Measurements from ENCODE around the gene NLRC3.

The NLRC3 gene

DNA sequence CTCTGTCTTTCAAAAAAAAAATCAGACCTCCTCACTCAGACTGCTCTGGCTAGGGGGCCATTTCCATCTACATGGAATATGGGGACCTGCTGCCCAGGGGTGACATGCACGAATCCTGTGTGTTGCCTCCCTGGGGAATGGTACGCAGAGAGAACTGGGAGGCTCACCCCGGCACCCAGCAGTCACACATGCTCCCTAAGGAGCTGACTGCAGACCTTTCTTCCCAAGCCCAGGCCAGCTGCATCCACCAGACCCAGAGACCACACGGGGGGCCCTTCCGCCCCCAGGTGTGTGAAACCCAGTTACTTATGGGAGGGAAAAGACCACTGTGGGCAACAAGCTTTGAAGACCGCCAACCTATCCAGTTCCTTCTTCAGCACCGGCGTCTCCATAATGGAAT is 7.2 kb upstream of the NLRC3 start:
- Histone ChIP-seq H4K8ac (ENCODE audit: low read depth, low read length) (no peak overlapping the region), H3K4me2 (ENCODE audit: low read length) (no peak overlapping the region), H3K79me2 (ENCODE audit: control insufficient read depth, insufficient read depth, low read length) (no peaks in the 10 kb centered on the region), H3K9ac (ENCODE audit: low read length) (no peak overlapping the region), H3K4ac (ENCODE audit: low read depth, low read length) (no peak overlapping the region), H3K27me3 (ENCODE audit: insufficient read depth, low read length, poor library complexity) (no peaks in the 10 kb centered on the region), H2BK5ac (ENCODE audit: low read length) (no peak overlapping the region), H2BK15ac (replicated peaks; ENCODE audit: low read depth) (no peak overlapping the region), H2BK120ac (ENCODE audit: low read depth, low read length) (no peak overlapping the region), H3K27ac (ENCODE audit: low read depth, low read length) (no peak overlapping the region), H3K79me1 (ENCODE audit: low read length) (no peaks in the 10 kb centered on the region), H2AK5ac (ENCODE audit: low read length) (no peak overlapping the region), H3K36me3 (ENCODE audit: control insufficient read depth, insufficient read depth, low read length) (peaks cover 8% of the 10 kb centered on the region), H3K18ac (ENCODE audit: low read length) (no peak overlapping the region), H4K5ac (ENCODE audit: low read length) (no peak overlapping the region), H3K56ac (ENCODE audit: low read length) (no peak overlapping the region), H3K23ac (ENCODE audit: low read length) (no peak overlapping the region), H3K4me1 (ENCODE audit: control insufficient read depth, low read depth, low read length) (no peaks in the 10 kb centered on the region), H3K4me3 (ENCODE audit: low read length) (no peak overlapping the region)
- WGBS (ENCODE audit: extremely low coverage, insufficient coverage, low lambda C conversion rate) = no CpG with 5 or more reads among the region's 8 CpGs
- DNase-seq = no peak

DNA sequence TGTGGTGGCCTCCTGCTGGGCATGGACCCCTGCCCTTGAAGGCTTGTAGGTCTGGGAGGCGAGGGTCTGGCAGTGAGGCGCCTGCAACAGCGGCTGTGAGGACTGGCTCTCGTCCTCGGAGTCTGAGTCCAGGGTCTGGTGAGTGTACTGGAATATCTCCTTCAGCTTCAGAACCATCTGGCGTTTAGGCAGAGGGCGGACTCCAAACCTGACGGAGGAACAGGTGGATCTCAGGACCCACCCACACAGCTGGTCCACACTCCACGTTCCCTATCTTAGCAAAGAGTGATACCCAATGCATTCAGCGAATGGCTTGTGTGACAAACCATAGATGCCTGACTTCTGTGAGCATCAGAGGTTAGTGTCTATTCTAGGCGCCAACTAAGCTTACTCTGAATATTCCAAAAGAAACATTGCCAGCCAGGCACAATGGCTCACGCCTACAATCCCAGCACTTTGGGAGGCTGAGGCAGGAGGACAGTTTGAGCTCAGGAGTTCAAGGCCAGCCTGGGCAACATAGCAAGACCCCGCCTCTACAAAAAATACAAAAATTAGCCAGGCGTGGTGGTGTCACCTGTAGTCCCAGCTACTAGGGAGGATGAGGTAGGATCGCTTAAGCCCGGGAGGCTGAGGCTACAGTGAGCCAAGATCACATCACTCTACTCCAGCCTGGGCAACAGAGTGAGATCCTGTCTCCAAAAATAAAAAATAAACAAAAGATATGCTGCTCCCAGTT is 6.3 kb upstream of the NLRC3 start:
- H3K27me3 ChIP-seq (ENCODE audit: insufficient read depth, low read length, poor library complexity) = no peaks in the 10 kb centered on the region
- no peak overlapping the region for H2AK5ac ChIP-seq (ENCODE audit: low read length)
- H3K18ac ChIP-seq (ENCODE audit: low read length) = no peak overlapping the region
- no peak overlapping the region for H3K23ac ChIP-seq (ENCODE audit: low read length)
- no peak overlapping the region for H3K4me2 ChIP-seq (ENCODE audit: low read length)
- no peaks in the 10 kb centered on the region for H3K79me2 ChIP-seq (ENCODE audit: control insufficient read depth, insufficient read depth, low read length)
- H3K36me3 ChIP-seq (ENCODE audit: control insufficient read depth, insufficient read depth, low read length) = peaks cover 6% of the 10 kb centered on the region
- H3K4me1 ChIP-seq (ENCODE audit: control insufficient read depth, low read depth, low read length) = no peaks in the 10 kb centered on the region
- H4K8ac ChIP-seq (ENCODE audit: low read depth, low read length) = no peak overlapping the region
- H3K4ac ChIP-seq (ENCODE audit: low read depth, low read length) = no peak overlapping the region
- H3K4me3 ChIP-seq (ENCODE audit: low read length) = no peak overlapping the region
- no peak overlapping the region for H3K27ac ChIP-seq (ENCODE audit: low read depth, low read length)
- no peak overlapping the region for H4K5ac ChIP-seq (ENCODE audit: low read length)
- H3K9ac ChIP-seq (ENCODE audit: low read length) = no peak overlapping the region
- H3K56ac ChIP-seq (ENCODE audit: low read length) = no peak overlapping the region
- H2BK15ac ChIP-seq (replicated peaks; ENCODE audit: low read depth) = no peak overlapping the region
- no peak overlapping the region for H2BK5ac ChIP-seq (ENCODE audit: low read length)
- no CpG with 5 or more reads among the region's 16 CpGs for WGBS (ENCODE audit: extremely low coverage, insufficient coverage, low lambda C conversion rate)
- no peaks in the 10 kb centered on the region for H3K79me1 ChIP-seq (ENCODE audit: low read length)
- DNase-seq = no peak
- no peak overlapping the region for H2BK120ac ChIP-seq (ENCODE audit: low read depth, low read length)

DNA sequence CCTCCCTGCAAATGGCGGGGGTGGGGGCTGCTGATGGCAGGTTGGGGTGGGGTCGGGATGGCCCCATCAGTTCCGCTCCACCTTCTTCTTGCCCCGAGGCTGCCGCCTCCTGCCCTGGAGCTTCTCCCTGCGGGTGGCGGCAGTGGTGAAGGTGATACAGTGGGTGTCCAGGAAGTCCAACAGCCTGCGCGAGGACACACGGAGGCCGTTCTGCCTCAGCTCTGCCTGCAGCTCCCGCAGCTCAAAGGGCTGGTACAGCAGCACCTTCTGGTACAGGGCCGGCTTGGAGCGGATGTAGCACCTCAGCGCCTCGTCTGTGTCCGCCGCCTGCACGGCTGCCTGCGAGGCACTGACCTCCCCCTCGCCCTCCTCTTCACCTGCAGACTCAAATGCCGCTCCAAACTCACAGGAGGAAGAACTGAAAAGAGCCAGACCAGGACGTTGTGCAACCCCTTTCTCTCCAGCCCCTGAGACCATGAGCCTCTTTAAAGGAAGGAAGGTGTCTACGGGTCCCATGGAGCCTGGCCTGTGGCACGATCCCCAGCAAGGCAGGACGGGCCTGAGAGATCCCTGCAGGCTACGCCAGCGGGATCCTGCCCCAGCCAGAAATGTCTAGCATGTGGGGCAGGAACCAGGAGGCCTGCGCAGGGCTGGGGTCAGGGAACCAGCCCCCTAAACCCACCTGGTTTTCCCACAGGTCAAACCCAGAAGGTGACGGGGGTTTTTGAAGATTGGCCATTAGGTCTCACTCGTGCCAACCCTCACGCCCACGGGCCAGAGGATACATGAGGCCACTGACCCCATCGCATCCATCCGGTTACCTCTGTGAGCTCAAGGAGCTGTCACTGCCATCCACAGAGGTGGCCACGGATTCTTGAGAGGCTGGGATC is 5.3 kb upstream of the NLRC3 start:
- Histone ChIP-seq H2AK5ac (ENCODE audit: low read length) (no peak overlapping the region), H3K27me3 (ENCODE audit: insufficient read depth, low read length, poor library complexity) (no peaks in the 10 kb centered on the region), H3K9ac (ENCODE audit: low read length) (no peak overlapping the region), H3K4me1 (ENCODE audit: control insufficient read depth, low read depth, low read length) (no peaks in the 10 kb centered on the region), H4K5ac (ENCODE audit: low read length) (no peak overlapping the region), H3K27ac (ENCODE audit: low read depth, low read length) (no peak overlapping the region), H2BK120ac (ENCODE audit: low read depth, low read length) (no peak overlapping the region), H3K4me2 (ENCODE audit: low read length) (no peak overlapping the region), H3K4ac (ENCODE audit: low read depth, low read length) (no peak overlapping the region), H3K23ac (ENCODE audit: low read length) (no peak overlapping the region), H3K79me2 (ENCODE audit: control insufficient read depth, insufficient read depth, low read length) (no peaks in the 10 kb centered on the region), H2BK15ac (replicated peaks; ENCODE audit: low read depth) (no peak overlapping the region), H3K56ac (ENCODE audit: low read length) (no peak overlapping the region), H3K4me3 (ENCODE audit: low read length) (no peak overlapping the region), H2BK5ac (ENCODE audit: low read length) (no peak overlapping the region), H3K18ac (ENCODE audit: low read length) (no peak overlapping the region), H4K8ac (ENCODE audit: low read depth, low read length) (no peak overlapping the region), H3K79me1 (ENCODE audit: low read length) (no peaks in the 10 kb centered on the region), H3K36me3 (ENCODE audit: control insufficient read depth, insufficient read depth, low read length) (peaks cover 6% of the 10 kb centered on the region)
- no peak for DNase-seq
- WGBS (ENCODE audit: extremely low coverage, insufficient coverage, low lambda C conversion rate) = no CpG with 5 or more reads among the region's 36 CpGs

DNA sequence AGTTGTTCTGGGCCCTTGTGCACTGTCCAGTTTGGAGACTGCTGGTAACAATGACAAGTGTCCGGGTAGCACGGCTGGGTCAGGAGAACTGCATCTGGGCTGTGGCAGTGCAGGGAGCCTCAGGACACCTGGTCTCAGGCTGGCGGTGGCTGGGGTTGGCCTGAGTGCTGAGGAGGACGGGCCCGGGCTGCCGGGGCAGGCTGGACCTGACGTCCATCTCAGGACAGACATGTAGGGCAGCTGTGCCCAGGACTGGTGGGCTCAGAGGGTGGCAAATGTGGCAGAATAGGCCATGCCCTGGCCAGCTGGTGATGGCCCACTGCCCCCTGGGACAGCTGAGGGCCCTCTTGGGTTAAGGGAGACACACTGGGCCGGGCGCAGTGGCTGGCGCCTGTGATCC is 4.2 kb upstream of the NLRC3 start:
- H3K56ac ChIP-seq (ENCODE audit: low read length) = no peak overlapping the region
- no peak overlapping the region for H4K5ac ChIP-seq (ENCODE audit: low read length)
- H2AK5ac ChIP-seq (ENCODE audit: low read length) = no peak overlapping the region
- H3K4me3 ChIP-seq (ENCODE audit: low read length) = no peak overlapping the region
- peaks cover 6% of the 10 kb centered on the region for H3K36me3 ChIP-seq (ENCODE audit: control insufficient read depth, insufficient read depth, low read length)
- H3K4ac ChIP-seq (ENCODE audit: low read depth, low read length) = no peak overlapping the region
- H3K23ac ChIP-seq (ENCODE audit: low read length) = no peak overlapping the region
- H3K4me1 ChIP-seq (ENCODE audit: control insufficient read depth, low read depth, low read length) = no peaks in the 10 kb centered on the region
- H3K27ac ChIP-seq (ENCODE audit: low read depth, low read length) = no peak overlapping the region
- no CpG with 5 or more reads among the region's 10 CpGs for WGBS (ENCODE audit: extremely low coverage, insufficient coverage, low lambda C conversion rate)
- H3K9ac ChIP-seq (ENCODE audit: low read length) = no peak overlapping the region
- no peaks in the 10 kb centered on the region for H3K27me3 ChIP-seq (ENCODE audit: insufficient read depth, low read length, poor library complexity)
- no peaks in the 10 kb centered on the region for H3K79me1 ChIP-seq (ENCODE audit: low read length)
- no peak overlapping the region for H2BK5ac ChIP-seq (ENCODE audit: low read length)
- no peak overlapping the region for H2BK120ac ChIP-seq (ENCODE audit: low read depth, low read length)
- no peak overlapping the region for H3K4me2 ChIP-seq (ENCODE audit: low read length)
- H2BK15ac ChIP-seq (replicated peaks; ENCODE audit: low read depth) = no peak overlapping the region
- no peak for DNase-seq
- H3K79me2 ChIP-seq (ENCODE audit: control insufficient read depth, insufficient read depth, low read length) = no peaks in the 10 kb centered on the region
- no peak overlapping the region for H4K8ac ChIP-seq (ENCODE audit: low read depth, low read length)
- no peak overlapping the region for H3K18ac ChIP-seq (ENCODE audit: low read length)

DNA sequence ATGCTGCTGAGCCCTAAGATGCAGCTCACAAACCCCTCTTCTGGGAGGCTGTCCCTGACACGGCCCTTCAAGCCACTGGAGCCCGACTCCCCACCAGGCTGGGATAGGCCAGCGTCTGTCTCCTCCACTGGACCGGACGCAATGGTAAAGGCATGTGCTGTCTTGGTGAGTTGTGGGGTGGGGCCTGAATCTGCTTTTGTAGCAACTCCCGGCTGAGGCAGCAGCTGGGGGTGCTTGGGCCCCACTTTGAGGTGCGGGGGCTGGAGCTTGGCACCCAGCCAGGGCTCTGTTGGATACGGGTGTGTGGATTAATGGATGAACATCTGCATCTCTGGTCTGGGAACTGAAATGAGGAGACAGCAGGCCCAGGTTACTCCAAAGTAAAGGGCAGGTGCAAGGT is 3.5 kb upstream of the NLRC3 start:
- no peak overlapping the region for H2BK5ac ChIP-seq (ENCODE audit: low read length)
- no peak overlapping the region for H3K56ac ChIP-seq (ENCODE audit: low read length)
- peaks cover 6% of the 10 kb centered on the region for H3K36me3 ChIP-seq (ENCODE audit: control insufficient read depth, insufficient read depth, low read length)
- H3K27me3 ChIP-seq (ENCODE audit: insufficient read depth, low read length, poor library complexity) = no peaks in the 10 kb centered on the region
- no peak overlapping the region for H3K27ac ChIP-seq (ENCODE audit: low read depth, low read length)
- no peak overlapping the region for H3K4ac ChIP-seq (ENCODE audit: low read depth, low read length)
- no peak overlapping the region for H4K8ac ChIP-seq (ENCODE audit: low read depth, low read length)
- no peak overlapping the region for H3K18ac ChIP-seq (ENCODE audit: low read length)
- no peak overlapping the region for H2AK5ac ChIP-seq (ENCODE audit: low read length)
- H3K4me2 ChIP-seq (ENCODE audit: low read length) = no peak overlapping the region
- no peaks in the 10 kb centered on the region for H3K79me1 ChIP-seq (ENCODE audit: low read length)
- no peak overlapping the region for H3K23ac ChIP-seq (ENCODE audit: low read length)
- no peak overlapping the region for H3K4me3 ChIP-seq (ENCODE audit: low read length)
- no peak overlapping the region for H2BK120ac ChIP-seq (ENCODE audit: low read depth, low read length)
- DNase-seq = no peak
- H3K9ac ChIP-seq (ENCODE audit: low read length) = no peak overlapping the region
- H2BK15ac ChIP-seq (replicated peaks; ENCODE audit: low read depth) = no peak overlapping the region
- H3K4me1 ChIP-seq (ENCODE audit: control insufficient read depth, low read depth, low read length) = no peaks in the 10 kb centered on the region
- H4K5ac ChIP-seq (ENCODE audit: low read length) = no peak overlapping the region
- WGBS (ENCODE audit: extremely low coverage, insufficient coverage, low lambda C conversion rate) = no CpG with 5 or more reads among the region's 8 CpGs
- no peaks in the 10 kb centered on the region for H3K79me2 ChIP-seq (ENCODE audit: control insufficient read depth, insufficient read depth, low read length)
